NCI-H2081 treated with DMSO at 0.1 percent for 48 hours (cell line): ENCODE measurements around the gene SMAD3.

ENCODE experiments used
- DNase-seq: peaks from one replicate; lab custom pipeline; 2025; lab: John Stamatoyannopoulos, UW

SMAD3 gene

GRCh38 chr15:67242708-67243111 lies 177.3 kb downstream of the SMAD3 start:
- DNase-seq: no peak
